Measurements from ENCODE around the gene NOPCHAP1.
"Not testable (repeated sequence)": the region's sequence is repeated elsewhere in the genome, so short reads cannot be mapped to it uniquely, and the experiment has no call there.

Gene NOPCHAP1

DNA sequence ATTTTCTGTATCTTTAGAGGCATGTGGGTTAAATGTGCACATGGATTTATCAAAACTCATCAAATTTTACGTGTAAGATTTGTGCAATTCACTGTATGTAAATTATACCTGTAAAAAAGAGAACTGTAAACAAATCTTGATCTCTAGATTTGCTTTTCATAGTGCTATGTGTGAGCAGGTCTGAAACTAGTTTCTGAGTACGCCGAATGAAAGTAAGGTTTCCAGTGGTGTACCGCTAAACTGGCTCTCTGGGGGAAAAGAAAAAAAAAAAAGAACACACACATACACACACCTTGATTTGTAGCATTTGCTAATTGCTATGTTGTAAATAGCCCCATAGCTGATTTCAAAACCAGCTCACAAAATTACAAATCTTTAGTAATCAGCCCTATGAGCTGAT lies 19.4 kb upstream of the NOPCHAP1 start:
- no peak for DNase-seq

GRCh38 chr12:104969343-104969742 lies 16.8 kb upstream of the NOPCHAP1 start:
- DNase-seq: no peak

DNA sequence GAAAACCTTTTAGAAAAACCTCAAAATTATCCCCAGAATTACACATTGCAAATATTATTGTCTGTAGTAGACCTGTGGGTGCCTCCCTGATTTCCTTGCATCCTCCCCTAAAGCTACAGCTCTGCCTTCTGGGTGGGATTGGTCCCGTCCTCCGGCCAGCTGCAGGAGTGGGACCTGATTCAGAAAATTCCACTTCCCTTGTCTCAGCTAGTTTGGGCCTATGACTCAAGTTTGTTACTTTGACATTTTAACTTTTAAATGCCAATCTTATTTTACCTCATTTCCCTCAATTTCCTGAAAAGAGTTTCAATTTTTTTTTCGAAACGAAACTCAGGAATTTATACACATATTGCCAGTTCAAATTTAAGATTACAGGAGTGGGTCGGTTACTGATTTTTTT lies 14.8 kb upstream of the NOPCHAP1 start:
- DNase-seq: no peak

GRCh38 chr12:104973250-104973649 lies 12.9 kb upstream of the NOPCHAP1 start:
- DNase-seq: no peak

- no peak for DNase-seq
Observed at GRCh38 chr12:104974626-104975290, 11.4 kb upstream of the NOPCHAP1 start.

DNA sequence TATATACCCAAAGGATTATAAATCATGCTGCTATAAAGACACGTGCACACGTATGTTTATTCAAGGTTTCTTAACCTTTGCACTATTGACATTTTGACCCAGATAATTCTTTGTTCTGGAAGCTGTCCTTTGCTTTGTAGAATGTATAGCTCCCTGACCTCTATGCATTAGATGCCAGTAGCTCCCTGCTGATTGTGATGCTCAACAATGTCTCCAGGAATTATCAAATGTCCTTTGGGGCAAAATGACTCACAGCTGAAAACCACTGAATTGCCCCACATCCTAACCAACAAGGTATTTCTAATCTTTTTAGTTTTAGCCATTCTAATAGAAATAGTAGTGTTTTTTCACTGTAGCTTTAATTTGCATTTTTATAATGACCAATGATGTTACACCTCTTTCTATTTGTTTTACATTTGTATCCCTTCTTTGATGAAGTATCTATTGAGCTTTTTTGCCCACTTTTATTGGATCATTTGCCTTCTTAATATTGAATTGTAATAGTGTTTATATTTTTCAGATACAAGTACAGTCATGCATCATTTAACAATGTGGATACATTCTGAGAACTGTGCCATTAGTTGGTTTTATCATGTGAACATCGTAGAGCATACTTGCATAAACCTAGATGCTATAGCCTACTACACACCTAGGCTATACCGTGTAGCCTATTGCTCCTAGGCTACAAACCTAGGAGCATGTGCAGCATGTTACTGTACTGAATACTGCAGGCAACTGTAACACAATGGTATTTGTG lies 10.4 kb upstream of the NOPCHAP1 start:
- no peak for DNase-seq

- no peak for DNase-seq
Observed at GRCh38 chr12:104976703-104977102, 9.4 kb upstream of the NOPCHAP1 start.

DNA sequence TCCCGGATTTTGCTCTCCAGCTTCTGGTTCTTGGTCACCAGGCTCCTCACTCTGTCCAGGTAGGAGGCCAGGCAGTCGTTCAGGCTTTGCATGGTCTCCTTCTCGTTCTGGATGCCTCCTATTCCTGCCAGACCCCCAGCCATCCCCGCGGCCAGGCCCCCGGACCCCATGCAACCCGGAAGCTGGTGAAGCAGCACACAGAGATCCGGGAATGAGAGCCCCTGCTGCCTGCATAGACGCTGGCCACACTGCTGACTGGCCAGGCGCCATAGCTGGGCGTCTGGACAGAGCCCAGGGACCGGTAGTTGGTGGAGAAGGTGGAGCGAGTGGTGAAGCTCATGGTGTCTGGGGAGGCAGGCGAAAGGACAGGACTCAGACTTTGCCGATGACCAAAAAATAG lies 8.4 kb upstream of the NOPCHAP1 start:
- not testable (repeated sequence) for DNase-seq

- DNase-seq: no peak
Observed at GRCh38 chr12:104985206-104985605, 910 bp upstream of the NOPCHAP1 start.

- no peak for DNase-seq
Observed at GRCh38 chr12:104990950-104991349, 4.8 kb downstream of the NOPCHAP1 start.

- DNase-seq: no peak
Observed at GRCh38 chr12:104991565-104992128, 5.5 kb downstream of the NOPCHAP1 start.

GRCh38 chr12:104994336-104994735 lies 8.2 kb downstream of the NOPCHAP1 start:
- no peak for DNase-seq

DNA sequence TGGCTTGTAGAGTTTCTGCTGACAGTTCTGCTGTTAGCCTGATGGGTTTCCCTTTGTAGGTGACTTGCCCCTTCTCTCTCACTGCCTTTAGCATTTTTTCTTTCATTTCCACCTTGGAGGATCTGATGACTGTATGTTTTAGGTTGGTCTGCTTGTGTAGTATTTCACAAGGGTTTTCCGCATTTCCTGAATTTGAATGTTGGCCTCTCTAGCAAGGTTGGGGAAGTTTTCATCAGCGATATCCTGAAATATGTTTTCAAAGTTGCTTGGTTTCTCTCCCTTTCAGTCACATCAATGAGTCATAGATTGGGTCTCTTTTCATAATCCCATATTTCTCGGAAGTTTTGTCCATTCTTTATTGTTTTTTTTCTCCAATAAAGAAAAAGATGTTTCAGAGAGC lies 11.4 kb downstream of the NOPCHAP1 start:
- no peak for DNase-seq

GRCh38 chr12:104998423-104999346 lies 12.6 kb downstream of the NOPCHAP1 start:
- peak; percentile 92 for DNase-seq

- no peak for DNase-seq
Observed at GRCh38 chr12:104999347-104999685, 13.2 kb downstream of the NOPCHAP1 start.

- DNase-seq: no peak
Observed at GRCh38 chr12:105001476-105001875, 15.4 kb downstream of the NOPCHAP1 start.

DNA sequence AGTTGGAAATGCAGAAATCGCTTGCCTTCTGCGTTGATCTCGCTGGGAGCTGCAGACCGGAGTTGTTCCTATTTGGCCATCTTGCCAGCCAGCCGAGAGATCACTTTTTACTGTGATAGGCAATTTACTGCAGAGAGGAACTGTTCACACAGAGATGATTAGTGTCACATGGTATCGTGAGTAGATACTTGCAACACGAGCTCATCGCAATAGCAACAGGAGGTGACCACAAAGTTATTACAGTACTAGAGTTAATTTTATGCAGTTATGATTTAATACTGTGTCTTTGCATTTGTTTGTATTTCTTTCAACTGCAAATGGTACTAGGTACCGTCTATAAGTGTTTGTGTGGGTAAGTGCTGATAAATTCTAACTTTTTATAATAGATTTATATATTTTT lies 27.8 kb downstream of the NOPCHAP1 start:
- DNase-seq: peak; percentile 2

DNA sequence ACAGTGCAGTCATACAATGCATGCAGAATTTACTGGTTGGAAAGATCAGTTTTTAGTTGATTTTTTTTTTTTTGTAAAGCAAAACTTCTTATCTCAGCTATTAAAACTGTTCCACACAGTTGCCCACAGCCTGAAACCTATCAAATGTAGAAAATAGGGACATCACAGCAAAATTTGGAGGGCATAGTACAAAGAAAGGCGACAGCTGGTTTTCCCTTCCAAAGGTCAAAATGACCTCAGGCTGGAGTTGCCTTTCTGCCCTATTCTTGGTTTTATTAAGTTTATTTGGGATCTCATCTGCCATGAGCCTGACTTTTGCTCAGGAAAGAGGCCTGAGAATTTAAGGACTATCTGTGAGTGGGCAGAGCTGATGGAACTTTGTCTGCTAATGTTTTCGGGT lies 28.5 kb downstream of the NOPCHAP1 start:
- no peak for DNase-seq

GRCh38 chr12:105015543-105015942 lies 29.4 kb downstream of the NOPCHAP1 start:
- DNase-seq: no peak

- no peak for DNase-seq
Observed at GRCh38 chr12:105018012-105018411, 31.9 kb downstream of the NOPCHAP1 start.

GRCh38 chr12:105018776-105019175 lies 32.7 kb downstream of the NOPCHAP1 start:
- no peak for DNase-seq

DNA sequence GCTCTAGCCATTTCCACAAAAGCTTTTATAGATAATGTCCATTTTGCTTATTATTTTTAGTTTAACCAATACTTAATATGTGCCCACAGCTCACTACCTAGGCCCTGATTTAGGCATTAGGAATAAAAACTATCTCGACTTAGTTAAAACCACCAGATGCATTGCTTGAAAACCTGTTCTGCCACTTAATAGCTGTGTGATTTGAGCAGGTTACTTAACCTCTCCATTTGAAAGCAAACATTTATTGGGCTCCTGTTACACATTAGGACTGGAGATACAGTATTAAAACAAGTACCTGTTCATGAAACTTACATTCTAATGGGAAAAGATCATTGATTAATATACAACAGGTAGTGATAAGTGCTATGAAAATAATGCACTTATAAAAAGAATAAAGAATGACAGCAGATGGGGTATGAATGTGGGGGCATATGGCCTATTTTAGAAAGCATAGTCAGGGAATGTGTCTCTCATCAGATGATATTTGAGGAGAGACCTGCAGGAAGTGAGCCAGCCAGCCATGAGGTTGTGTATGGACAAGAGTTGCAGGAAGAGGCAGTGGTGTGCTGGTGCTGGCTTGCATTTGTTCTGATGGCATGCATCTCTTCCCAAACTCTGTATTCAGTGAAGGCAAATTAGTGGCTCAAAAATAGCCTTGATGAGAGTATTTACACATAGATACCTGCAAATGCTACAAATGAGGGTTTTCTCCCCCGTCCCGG lies 34.3 kb downstream of the NOPCHAP1 start:
- no peak for DNase-seq

GRCh38 chr12:105024928-105025327 lies 38.8 kb downstream of the NOPCHAP1 start:
- DNase-seq: no peak
